CD14-positive monocyte (primary cell): ENCODE measurements around the gene CERK. TPM values are rescaled to one million over a fixed set of nuclear protein-coding genes. Genes with fewer than 3 reads are reported as not detected.

Source experiments
- DNase-seq, 3 donors: peaks; one replicate each; pipeline ENCODE4 v3.0.0-alpha.2; 2011 to 2022
- H2AFZ ChIP-seq: 2 replicates; pipeline ENCODE4 v1.6.0; 2012; ENCODE audit warnings: mild to moderate bottlenecking, low read depth, low read length, inconsistent platforms; ENCODE audit not compliant: insufficient read depth, poor library complexity, severe bottlenecking
- H3K27ac ChIP-seq, 2 donors: 1 replicate in 1 of 2; 2 replicates in 1 of 2; pipeline ENCODE4 v1.5.1; 2012 to 2013; ENCODE audit warnings: low read length in 2 of 2, control low read depth in 1 of 2, inconsistent platforms in 1 of 2, low read depth in 1 of 2, mild to moderate bottlenecking in 1 of 2
- H3K27me3 ChIP-seq, 2 donors: one replicate each; pipeline versions ENCODE4 v1.6.0 to v1.6.1; 2011 to 2013; ENCODE audit warnings: low read length in 2 of 2; ENCODE audit not compliant: control insufficient read depth in 2 of 2, insufficient read depth in 2 of 2
- H3K36me3 ChIP-seq, 2 donors: replicated peaks in 1 of 2; 1 replicate in 1 of 2; 2 replicates in 1 of 2; pipeline versions ENCODE4 v1.5.1 to v1.6.1; 2012 to 2013; ENCODE audit warnings: low read length in 2 of 2, control low read depth in 1 of 2, inconsistent platforms in 1 of 2, mild to moderate bottlenecking in 1 of 2; ENCODE audit not compliant: insufficient read depth in 2 of 2, control insufficient read depth in 1 of 2
- H3K4me1 ChIP-seq, 2 donors: 1 replicate in 1 of 2; 2 replicates in 1 of 2; pipeline versions ENCODE4 v1.5.1 to v1.6.1; 2012 to 2013; ENCODE audit warnings: low read length in 2 of 2, control low read depth in 1 of 2, inconsistent platforms in 1 of 2, mild to moderate bottlenecking in 1 of 2, moderate library complexity in 1 of 2; ENCODE audit not compliant: insufficient read depth in 2 of 2, control insufficient read depth in 1 of 2
- H3K4me2 ChIP-seq: replicated peaks from 2 replicates; pipeline ENCODE3; 2012; ENCODE audit warnings: low read length, moderate library complexity, mild to moderate bottlenecking; ENCODE audit not compliant: poor library complexity, severe bottlenecking; ENCODE audit errors: extremely low read depth
- H3K4me3 ChIP-seq, 3 experiments: fragments of 200-600 bp in 1 of 3; sonication (generic) in 1 of 3; replicated peaks in 1 of 3; 1 replicate in 2 of 3; 2 replicates in 1 of 3; pipeline ENCODE4 v1.5.1; 2011 to 2013; ENCODE audit warnings: low read length in 3 of 3, mild to moderate bottlenecking in 3 of 3, control low read depth in 2 of 3, low read depth in 2 of 3, inconsistent platforms in 1 of 3, moderate library complexity in 1 of 3
- H3K79me2 ChIP-seq: 2 replicates; pipeline ENCODE4 v1.6.0; 2012; ENCODE audit warnings: mild to moderate bottlenecking, control low read depth, inconsistent platforms, low read length, moderate library complexity; ENCODE audit not compliant: insufficient read depth
- H3K9ac ChIP-seq: 2 replicates; pipeline ENCODE4 v1.6.0; 2017; ENCODE audit warnings: low read length, mild to moderate bottlenecking; ENCODE audit not compliant: insufficient read depth, poor library complexity, severe bottlenecking
- H3K9me3 ChIP-seq, 2 donors: replicated peaks in 1 of 2; 1 replicate in 1 of 2; 2 replicates in 1 of 2; pipeline versions ENCODE4 v1.5.1 to v1.6.1; 2012 to 2013; ENCODE audit warnings: low read length in 2 of 2, control low read depth in 1 of 2; ENCODE audit not compliant: control insufficient read depth in 1 of 2, insufficient read depth in 1 of 2
- H4K20me1 ChIP-seq: 2 replicates; pipeline ENCODE4 v1.6.0; 2012; ENCODE audit warnings: mild to moderate bottlenecking, low read length, control low read depth, moderate library complexity; ENCODE audit not compliant: insufficient read depth
- H3K27ac Mint-ChIP-seq, 7 donors: one replicate each; pipeline ENCODE4 v1.8.0; 2020; ENCODE audit warnings: mild to moderate bottlenecking in 7 of 7, mixed read lengths in 7 of 7, moderate library complexity in 6 of 7, inconsistent platforms in 2 of 7
- H3K27me3 Mint-ChIP-seq, 3 donors: one replicate each; pipeline ENCODE4 v1.8.0; 2021 to 2022; ENCODE audit warnings: low read depth in 3 of 3, mild to moderate bottlenecking in 3 of 3, mixed read lengths in 3 of 3, moderate library complexity in 3 of 3, inconsistent platforms in 1 of 3
- H3K36me3 Mint-ChIP-seq, 2 donors: one replicate each; pipeline ENCODE4 v1.8.0; 2020; ENCODE audit warnings: mixed read lengths in 2 of 2, inconsistent platforms in 1 of 2, mild to moderate bottlenecking in 1 of 2
- H3K4me1 Mint-ChIP-seq: one replicate; pipeline ENCODE4 v1.8.0; 2020; ENCODE audit warnings: mild to moderate bottlenecking, mixed read lengths
- H3K4me3 Mint-ChIP-seq, 2 donors: one replicate each; pipeline ENCODE4 v1.8.0; 2020; ENCODE audit warnings: mild to moderate bottlenecking in 2 of 2, mixed read lengths in 2 of 2, moderate library complexity in 1 of 2
- H3K9me3 Mint-ChIP-seq, 7 donors: one replicate each; pipeline ENCODE4 v1.8.0; 2020 to 2022; ENCODE audit warnings: mixed read lengths in 7 of 7, mild to moderate bottlenecking in 6 of 7, moderate library complexity in 6 of 7, inconsistent platforms in 2 of 7
- WGBS: methylation state at CpG from one replicate; pipeline ENCODE4 v1.1.5; 2013; ENCODE audit warnings: missing lambda C conversion rate; ENCODE audit not compliant: insufficient coverage; 5-methylcytosine and 5-hydroxymethylcytosine counted together
- intact Hi-C, 2 donors: fragments of 100-400 bp; cut with micrococcal nuclease; formaldehyde crosslinking; loops; one replicate each; pipeline versions ENCODE4 v1.15.0 to v1.15.1; 2023
- polyA plus RNA-seq, 3 donors: library from polyadenylated mRNA; depleted of rRNA in 1 of 3; unstranded in 2 of 3; stranded (reverse) in 1 of 3; fragments of 300-500 nt in 2 of 3; fragments of >200 nt in 1 of 3; fragmentation: Illumina TruSeq in 2 of 3; gene quantifications; 1 replicate in 2 of 3; 2 replicates in 1 of 3; pipeline ENCODE4 v1.2.3, GENCODE V29; 2012 to 2021
- TF ChIP-seq, protein P1 (sequence below): fragments of 200-600 bp; IDR thresholded peaks from one replicate; pipeline ENCODE4 v1.8.0; 2022; ENCODE audit warnings: antibody characterized with exemption, mild to moderate bottlenecking

The CERK gene
- polyA plus RNA-seq, 3 donors, result 22.4 to 40.2 (median 24.5) TPM

DNA sequence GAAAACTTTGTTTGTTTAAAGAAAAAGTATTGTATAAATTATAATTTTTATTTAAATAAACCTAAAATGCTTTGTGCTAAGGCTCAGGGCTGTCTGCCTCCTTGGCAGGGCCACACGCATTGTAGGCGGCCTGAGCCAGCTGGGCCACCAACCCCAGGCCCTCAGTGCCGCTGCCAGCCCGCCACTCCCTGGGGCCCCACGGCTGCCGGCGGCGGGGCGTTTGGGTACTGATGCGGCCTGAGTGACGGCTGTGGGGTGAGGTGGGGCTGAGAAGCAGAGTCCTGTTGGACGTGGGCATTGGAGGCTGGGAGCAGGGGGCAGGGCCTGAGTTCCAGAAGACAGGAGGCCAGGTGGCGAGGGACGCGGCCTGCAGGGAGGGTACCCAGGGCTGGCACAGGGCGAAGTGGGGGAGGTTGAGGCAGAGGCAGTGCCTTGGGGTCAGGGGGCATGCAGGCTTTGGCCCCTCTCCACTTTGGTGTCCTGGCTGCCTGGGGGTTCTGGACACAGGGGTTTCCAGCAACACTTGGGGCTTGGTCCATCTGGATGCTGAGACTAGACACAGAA lies 58.3 kb downstream of the CERK start:
- no peaks in the 10 kb centered on the region for H3K27me3 ChIP-seq
- peaks cover 21 to 24% of the 10 kb centered on the region in 2 donors for H3K4me1 ChIP-seq
- peaks cover 26% of the 10 kb centered on the region for H3K4me1 Mint-ChIP-seq
- DNase-seq, result no peak
- no peak overlapping the region for H3K27ac ChIP-seq
- H3K36me3 Mint-ChIP-seq, result peaks cover 27 to 43% of the 10 kb centered on the region in 2 donors
- no peak overlapping the region for H2AFZ ChIP-seq
- intact Hi-C loops, result loop anchor here (5.0 to 10.0 kb wide), 2 partner anchors 102 to 115 kb away; no protein-coding TSS in a partner anchor
- no peak overlapping the region for H3K9ac ChIP-seq
- H4K20me1 ChIP-seq, result peaks cover 52% of the 10 kb centered on the region
- H3K4me2 ChIP-seq, result no peak overlapping the region
- H3K79me2 ChIP-seq, result no peaks in the 10 kb centered on the region
- no peaks in the 10 kb centered on the region for H3K27me3 Mint-ChIP-seq
- 95% methylated on average over 11 of the region's 16 CpGs for WGBS
- no peak overlapping the region for H3K27ac Mint-ChIP-seq
- H3K9me3 Mint-ChIP-seq, result peaks cover 0 to 4% (median 0%) of the 10 kb centered on the region in 7 donors
- H3K4me3 ChIP-seq, result no peak overlapping the region
- H3K4me3 Mint-ChIP-seq, result no peak overlapping the region
- TF ChIP-seq, protein P1, sequence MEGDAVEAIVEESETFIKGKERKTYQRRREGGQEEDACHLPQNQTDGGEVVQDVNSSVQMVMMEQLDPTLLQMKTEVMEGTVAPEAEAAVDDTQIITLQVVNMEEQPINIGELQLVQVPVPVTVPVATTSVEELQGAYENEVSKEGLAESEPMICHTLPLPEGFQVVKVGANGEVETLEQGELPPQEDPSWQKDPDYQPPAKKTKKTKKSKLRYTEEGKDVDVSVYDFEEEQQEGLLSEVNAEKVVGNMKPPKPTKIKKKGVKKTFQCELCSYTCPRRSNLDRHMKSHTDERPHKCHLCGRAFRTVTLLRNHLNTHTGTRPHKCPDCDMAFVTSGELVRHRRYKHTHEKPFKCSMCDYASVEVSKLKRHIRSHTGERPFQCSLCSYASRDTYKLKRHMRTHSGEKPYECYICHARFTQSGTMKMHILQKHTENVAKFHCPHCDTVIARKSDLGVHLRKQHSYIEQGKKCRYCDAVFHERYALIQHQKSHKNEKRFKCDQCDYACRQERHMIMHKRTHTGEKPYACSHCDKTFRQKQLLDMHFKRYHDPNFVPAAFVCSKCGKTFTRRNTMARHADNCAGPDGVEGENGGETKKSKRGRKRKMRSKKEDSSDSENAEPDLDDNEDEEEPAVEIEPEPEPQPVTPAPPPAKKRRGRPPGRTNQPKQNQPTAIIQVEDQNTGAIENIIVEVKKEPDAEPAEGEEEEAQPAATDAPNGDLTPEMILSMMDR, result no peak
- peaks cover 40 to 51% of the 10 kb centered on the region in 2 donors for H3K36me3 ChIP-seq
- no peaks in the 10 kb centered on the region for H3K9me3 ChIP-seq

DNA sequence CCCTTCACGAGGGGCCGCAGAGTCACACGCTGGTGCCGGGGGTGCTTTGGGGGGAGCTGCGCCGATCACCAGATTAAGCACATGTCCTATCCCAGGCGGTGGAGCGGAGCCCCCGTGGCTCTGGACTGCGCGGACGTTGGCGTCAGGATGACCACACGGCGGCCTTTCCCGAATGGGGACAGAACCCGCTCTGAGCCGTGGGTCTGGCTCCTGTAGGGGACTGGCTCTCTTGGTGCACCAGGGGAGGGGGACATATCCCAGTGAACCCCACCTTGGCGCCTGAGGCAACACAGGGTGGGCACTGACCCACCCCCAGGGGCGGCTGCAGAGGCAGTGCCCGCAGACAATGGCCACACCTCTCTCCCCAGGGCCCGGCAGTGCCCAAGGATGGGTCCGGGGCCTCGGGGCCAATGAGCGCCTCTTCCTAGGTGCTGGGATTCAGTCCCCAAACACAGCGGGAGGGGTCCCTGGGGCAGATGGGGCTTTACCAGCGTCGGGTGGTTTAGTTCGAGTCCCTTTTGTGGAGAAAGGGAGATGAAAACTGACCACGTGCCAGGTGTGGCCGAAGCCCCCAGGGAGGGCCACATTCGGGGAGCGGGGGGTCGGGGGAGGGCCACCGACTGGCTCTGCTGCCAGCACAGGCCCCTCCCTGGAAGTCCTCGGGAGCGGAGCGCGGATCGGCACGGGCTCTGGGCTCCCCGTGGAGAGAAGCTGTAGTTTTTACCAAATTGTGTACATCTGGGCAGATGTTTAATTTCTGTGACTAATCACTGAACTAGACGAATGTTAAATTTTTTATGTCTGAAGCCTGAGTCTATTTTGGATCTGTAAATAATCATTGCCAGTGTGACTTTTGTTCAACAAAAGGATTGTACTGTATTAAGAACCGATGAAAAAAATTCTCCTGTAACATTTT lies 59.0 kb downstream of the CERK start:
- peaks cover 30 to 44% of the 10 kb centered on the region in 2 donors for H3K36me3 Mint-ChIP-seq
- 96% methylated on average over 28 of the region's 44 CpGs for WGBS
- Histone ChIP-seq H3K4me3 (no peak overlapping the region), H3K9me3 (no peaks in the 10 kb centered on the region), H3K79me2 (peaks cover 3% of the 10 kb centered on the region), H3K4me2 (no peak overlapping the region), H3K27me3 (no peaks in the 10 kb centered on the region), H3K9ac (no peak overlapping the region), H3K4me1 (peaks cover 21 to 24% of the 10 kb centered on the region in 2 donors), H3K36me3 (peaks cover 42 to 57% of the 10 kb centered on the region in 2 donors), H4K20me1 (peaks cover 53% of the 10 kb centered on the region), H3K27ac (no peak overlapping the region), H2AFZ (no peak overlapping the region)
- H3K27ac Mint-ChIP-seq, result peak overlapping the region in 2 of 7 donors; percentile 82 to 86
- H3K27me3 Mint-ChIP-seq, result peaks cover 0 to 2% (median 0%) of the 10 kb centered on the region in 3 donors
- intact Hi-C loops, result no loop called here
- peaks cover 26% of the 10 kb centered on the region for H3K4me1 Mint-ChIP-seq
- no peak overlapping the region for H3K4me3 Mint-ChIP-seq
- peaks cover 0 to 3% (median 0%) of the 10 kb centered on the region in 7 donors for H3K9me3 Mint-ChIP-seq
- TF ChIP-seq, protein P1, result no peak
- no peak for DNase-seq
